Stimulated activated CD8-positive, alpha-beta memory T cell treated with anti-CD3 and anti-CD28 coated beads, Interleukin-12 subunit alpha, Interleukin-12 subunit beta, amount 100 ng/mL, for 1 hour (primary cell): Measurements from ENCODE around the gene MCCC2.
"Not testable (repeated sequence)": the region's sequence is repeated elsewhere in the genome, so short reads cannot be mapped to it uniquely, and the experiment has no call there.

ENCODE experiments used
- DNase-seq: peaks from one replicate; pipeline ENCODE4 v3.0.0-alpha.2; 2020; ENCODE audit warnings: low read depth

Gene MCCC2

GRCh38 chr5:71600783-71601182 lies 13.6 kb downstream of the MCCC2 start:
- no peak for DNase-seq

DNA sequence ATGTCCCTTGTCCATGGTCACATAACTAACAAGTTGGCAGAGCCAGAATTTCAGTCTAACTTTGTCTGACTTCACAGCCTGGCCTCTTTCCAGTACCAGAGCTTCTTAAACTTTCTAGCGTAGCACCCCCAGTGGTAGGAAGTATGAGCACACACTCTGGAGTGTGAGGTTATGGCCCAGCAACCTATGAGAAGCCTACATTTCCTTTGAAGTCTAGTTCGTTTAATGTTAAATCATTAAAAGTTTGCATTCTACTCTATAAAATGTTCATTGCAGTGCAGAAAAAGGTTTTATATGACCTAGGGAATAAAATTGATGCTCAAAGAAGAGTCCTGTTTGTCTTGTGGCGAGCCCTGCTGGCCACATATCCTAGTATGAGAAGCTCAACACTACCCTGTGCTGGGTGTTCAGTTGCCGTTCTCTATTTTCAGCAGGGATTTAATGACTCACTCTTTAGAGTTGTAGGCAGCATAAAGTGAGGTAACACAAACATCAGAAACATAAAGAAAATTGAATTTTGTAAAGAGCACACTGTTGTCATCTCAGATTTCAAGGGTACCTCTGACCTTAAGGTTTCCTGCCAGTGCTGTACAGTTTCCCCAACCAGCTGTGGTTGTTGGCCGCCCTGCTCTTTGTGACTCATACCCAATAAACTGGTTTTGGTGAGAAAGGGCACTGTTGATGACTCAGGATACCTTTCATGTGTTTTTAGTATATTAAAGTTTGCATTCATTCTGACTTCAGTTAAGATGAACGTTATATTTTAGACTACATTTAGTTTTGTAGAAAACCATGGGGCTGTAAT lies 14.3 kb downstream of the MCCC2 start:
- peak; percentile 58 for DNase-seq

DNA sequence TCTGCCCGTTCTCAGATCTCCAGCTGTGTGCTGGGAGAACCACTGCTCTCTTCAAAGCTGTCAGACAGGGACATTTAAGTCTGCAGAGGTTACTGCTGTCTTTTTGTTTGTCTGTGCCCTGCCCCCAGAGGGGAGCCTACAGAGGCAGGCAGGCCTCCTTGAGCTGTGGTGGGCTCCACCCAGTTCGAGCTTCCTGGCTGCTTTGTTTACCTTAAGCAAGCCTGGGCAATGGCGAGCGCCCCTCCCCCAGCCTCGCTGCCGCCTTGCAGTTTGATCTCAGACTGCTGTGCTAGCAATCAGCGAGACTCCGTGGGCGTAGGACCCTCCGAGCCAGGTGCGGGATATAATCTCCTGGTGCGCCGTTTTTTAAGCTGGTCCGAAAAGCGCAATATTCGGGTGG lies 22.8 kb downstream of the MCCC2 start:
- not testable (repeated sequence) for DNase-seq

- DNase-seq = no peak
Observed at GRCh38 chr5:71615809-71616208, 28.7 kb downstream of the MCCC2 start.

GRCh38 chr5:71620630-71621029 lies 33.5 kb downstream of the MCCC2 start:
- no peak for DNase-seq

DNA sequence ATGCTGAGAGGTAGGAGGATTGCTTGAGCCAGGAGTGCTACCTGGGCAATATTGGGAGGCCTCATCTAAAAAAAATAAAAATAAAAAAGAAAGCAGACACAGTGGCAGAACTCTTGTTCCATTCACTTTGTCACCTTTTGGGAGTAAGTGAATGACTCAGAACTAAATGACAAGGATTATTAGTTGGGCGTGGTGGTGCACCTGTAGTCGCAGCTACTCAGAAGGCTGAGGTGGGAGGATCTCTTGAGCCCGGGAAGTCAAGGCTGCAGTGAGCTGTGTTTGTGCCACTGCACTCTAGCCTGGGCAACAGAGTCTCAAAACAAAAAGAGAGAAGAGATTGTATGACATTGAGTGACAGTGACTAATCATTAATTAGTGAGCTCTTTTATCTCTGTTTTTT lies 34.1 kb downstream of the MCCC2 start:
- no peak for DNase-seq

- DNase-seq = no peak
Observed at GRCh38 chr5:71621741-71622140, 34.6 kb downstream of the MCCC2 start.

- no peak for DNase-seq
Observed at GRCh38 chr5:71623221-71623794, 36.2 kb downstream of the MCCC2 start.

GRCh38 chr5:71629950-71630349 lies 42.8 kb downstream of the MCCC2 start:
- DNase-seq = no peak

DNA sequence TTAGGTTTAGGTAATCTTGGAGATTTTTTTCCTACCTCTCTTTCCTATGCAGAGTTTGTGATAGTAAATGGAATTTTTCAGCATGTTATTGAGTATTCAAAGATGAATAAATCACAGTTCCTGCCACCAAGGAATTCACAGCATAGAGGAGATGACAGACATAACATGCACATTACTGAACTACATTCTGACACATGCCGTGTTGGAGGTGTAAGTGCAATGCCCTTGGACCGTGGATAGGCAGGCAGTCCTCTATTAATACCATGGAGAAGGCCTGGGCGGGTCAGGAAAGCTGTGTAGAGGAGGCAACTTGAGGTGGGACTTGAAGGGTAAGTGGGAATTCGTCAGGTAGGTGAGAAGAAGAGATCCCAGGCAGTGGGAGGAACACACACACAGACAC lies 43.9 kb downstream of the MCCC2 start:
- no peak for DNase-seq

DNA sequence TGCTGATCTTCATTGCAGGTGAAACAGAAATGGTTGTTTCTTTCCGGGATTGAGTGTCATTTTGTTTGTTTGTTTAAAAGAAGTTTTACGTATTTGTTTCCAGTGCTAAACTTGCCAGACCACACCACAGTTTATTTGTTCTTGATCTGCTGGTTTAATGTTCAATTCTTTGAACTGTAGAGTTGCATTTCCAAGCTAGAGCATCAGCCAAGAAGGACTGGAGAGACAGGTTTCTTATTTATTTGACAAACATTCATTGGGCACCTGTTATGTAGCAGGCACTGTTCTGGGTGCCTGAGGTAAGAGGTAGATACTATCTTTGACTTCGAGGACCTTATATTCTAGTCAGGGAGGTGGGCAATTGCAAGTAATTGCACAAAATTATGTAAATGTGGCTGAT lies 45.0 kb downstream of the MCCC2 start:
- DNase-seq = no peak

- DNase-seq = no peak
Observed at GRCh38 chr5:71633255-71634155, 46.4 kb downstream of the MCCC2 start.

DNA sequence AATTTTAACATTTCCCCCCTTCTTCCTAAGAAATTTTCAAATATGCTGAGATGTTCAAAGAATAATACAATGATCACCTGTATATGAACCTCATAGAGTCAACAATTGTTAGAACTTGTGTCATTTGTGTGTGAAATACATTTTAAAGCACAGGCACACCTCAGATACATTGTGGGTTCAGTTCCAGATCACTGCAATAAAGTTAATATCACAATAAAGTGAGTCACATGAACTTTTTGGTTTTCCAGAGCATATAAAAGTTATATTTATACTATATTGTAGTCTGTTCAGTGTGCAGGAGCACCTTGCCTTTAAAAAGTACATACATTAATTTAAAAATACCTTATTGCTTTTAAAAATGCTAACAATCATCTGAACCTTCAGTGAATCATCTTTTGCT lies 50.0 kb downstream of the MCCC2 start:
- DNase-seq = no peak

GRCh38 chr5:71640408-71640807 lies 53.3 kb downstream of the MCCC2 start:
- no peak for DNase-seq

DNA sequence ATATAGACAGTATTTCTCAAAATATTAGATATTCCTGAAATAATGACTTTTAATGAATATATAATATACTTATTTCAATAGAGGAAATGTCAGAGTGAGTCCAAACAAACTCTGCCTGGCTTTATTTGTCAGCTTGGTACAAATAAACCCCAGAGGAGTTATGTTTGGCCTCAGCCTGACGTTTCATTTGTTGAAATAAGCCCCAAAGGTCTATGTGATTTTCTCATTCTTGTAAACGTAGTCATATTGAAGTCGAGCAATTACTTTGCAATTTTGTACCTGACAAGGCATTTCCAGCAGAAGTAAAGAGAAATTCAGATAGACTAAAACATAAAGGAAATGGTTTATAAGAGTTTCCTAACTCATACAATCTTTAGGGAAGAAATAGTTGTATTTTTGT lies 57.9 kb downstream of the MCCC2 start:
- no peak for DNase-seq

DNA sequence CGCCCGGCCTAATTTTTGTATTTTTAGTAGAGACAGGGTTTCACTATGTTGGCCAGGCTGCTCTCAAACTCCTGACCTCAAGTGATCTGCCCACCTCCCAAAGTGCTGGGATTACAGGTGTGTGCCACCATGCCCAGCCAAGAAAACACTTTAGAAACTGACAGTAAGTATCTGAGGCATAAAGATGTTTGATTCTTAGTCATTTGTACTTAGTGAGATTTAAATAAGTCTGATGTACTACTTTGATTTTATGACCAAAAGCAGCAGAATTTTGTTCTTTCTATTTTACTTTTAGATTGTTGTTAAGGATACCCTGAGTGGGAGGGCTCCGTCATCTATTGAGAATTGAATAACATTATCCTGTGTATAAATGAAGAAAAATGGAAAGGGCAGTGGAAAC lies 63.8 kb downstream of the MCCC2 start:
- not testable (repeated sequence) for DNase-seq

DNA sequence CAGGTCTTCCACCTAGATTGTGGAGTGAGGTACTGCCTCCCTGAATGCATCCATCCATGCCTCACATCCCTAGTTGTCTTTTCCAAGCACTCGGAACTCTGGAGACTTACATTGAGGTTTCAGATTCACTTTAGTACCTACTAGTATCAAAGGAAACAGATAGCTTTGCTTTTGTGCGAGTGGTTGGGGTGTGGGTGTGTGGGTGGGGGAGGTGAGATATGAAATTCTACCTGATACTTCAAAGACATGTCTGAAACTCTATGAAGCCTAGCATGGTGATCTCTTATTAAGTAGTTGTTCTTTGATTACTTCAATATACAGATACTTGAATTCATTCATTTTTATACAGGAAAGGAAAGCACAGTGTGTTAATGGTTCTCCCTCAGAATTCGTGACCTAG lies 64.4 kb downstream of the MCCC2 start:
- DNase-seq = no peak

- DNase-seq = no peak
Observed at GRCh38 chr5:71652349-71652748, 65.2 kb downstream of the MCCC2 start.

GRCh38 chr5:71652803-71653543 lies 65.8 kb downstream of the MCCC2 start:
- no peak for DNase-seq

- no peak for DNase-seq
Observed at GRCh38 chr5:71658916-71659662, 71.9 kb downstream of the MCCC2 start.

DNA sequence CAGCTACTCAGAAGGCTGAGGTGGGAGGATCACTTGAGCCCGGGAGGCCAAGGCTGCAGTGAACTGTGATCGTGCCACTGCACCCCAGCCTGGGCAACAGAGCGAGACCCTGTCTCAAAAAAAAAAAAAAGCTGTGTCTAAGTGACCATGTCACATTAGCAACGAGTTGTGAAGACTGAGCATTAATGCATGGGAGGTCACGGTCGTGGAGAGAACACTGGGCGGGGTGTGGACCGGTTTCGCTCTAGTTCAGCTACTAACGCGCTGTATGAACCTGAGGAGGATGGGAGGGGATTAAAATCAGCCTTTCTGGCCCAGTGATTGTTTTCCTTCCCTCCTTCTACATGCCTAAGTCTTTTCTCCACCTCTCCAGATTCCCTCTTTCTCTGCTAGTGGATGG lies 75.2 kb downstream of the MCCC2 start:
- DNase-seq = no peak
